Measurements from ENCODE around the gene MEX3B.

MEX3B gene

DNA sequence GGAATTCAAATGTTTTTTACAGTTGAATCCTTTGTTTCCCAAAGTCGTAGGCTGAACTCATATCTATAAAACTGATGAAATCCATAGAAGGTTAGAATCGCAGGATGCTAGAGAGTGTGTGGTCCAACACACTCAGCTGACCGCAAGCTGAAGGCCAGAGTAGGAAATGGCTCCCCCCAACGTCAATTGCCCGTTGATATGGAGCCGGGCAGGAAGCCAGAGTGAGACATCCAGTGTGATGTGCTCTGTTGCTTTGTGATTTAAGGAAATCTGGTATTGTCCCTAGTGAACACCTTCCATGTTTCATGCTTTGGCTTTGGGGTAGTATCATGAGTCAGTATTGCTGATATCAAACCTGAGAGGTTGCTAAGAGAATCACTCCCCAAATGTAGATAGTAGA is 5.8 kb upstream of the MEX3B start:
- DNase-seq (ENCODE audit: low read depth), result no peak
- TF ChIP-seq, protein P1, sequence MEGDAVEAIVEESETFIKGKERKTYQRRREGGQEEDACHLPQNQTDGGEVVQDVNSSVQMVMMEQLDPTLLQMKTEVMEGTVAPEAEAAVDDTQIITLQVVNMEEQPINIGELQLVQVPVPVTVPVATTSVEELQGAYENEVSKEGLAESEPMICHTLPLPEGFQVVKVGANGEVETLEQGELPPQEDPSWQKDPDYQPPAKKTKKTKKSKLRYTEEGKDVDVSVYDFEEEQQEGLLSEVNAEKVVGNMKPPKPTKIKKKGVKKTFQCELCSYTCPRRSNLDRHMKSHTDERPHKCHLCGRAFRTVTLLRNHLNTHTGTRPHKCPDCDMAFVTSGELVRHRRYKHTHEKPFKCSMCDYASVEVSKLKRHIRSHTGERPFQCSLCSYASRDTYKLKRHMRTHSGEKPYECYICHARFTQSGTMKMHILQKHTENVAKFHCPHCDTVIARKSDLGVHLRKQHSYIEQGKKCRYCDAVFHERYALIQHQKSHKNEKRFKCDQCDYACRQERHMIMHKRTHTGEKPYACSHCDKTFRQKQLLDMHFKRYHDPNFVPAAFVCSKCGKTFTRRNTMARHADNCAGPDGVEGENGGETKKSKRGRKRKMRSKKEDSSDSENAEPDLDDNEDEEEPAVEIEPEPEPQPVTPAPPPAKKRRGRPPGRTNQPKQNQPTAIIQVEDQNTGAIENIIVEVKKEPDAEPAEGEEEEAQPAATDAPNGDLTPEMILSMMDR (IDR thresholded peaks at IDR 0.05; ENCODE audit: low read depth, low read length, missing control alignments), result no peak
- no peak overlapping the region for H3K4me3 ChIP-seq (ENCODE audit: low read depth, low read length)
- in situ Hi-C loops (cut with HindIII; ENCODE audit: low sequenced_read_pairs), result no loop called here

GRCh38 chr15:82048811-82049210 is 3.0 kb upstream of the MEX3B start:
- TF ChIP-seq, protein P1 (IDR thresholded peaks at IDR 0.05; ENCODE audit: low read depth, low read length, missing control alignments), result no peak
- in situ Hi-C loops (cut with HindIII; ENCODE audit: low sequenced_read_pairs), result no loop called here
- no peak overlapping the region for H3K4me3 ChIP-seq (ENCODE audit: low read depth, low read length)
- DNase-seq (ENCODE audit: low read depth), result no peak

DNA sequence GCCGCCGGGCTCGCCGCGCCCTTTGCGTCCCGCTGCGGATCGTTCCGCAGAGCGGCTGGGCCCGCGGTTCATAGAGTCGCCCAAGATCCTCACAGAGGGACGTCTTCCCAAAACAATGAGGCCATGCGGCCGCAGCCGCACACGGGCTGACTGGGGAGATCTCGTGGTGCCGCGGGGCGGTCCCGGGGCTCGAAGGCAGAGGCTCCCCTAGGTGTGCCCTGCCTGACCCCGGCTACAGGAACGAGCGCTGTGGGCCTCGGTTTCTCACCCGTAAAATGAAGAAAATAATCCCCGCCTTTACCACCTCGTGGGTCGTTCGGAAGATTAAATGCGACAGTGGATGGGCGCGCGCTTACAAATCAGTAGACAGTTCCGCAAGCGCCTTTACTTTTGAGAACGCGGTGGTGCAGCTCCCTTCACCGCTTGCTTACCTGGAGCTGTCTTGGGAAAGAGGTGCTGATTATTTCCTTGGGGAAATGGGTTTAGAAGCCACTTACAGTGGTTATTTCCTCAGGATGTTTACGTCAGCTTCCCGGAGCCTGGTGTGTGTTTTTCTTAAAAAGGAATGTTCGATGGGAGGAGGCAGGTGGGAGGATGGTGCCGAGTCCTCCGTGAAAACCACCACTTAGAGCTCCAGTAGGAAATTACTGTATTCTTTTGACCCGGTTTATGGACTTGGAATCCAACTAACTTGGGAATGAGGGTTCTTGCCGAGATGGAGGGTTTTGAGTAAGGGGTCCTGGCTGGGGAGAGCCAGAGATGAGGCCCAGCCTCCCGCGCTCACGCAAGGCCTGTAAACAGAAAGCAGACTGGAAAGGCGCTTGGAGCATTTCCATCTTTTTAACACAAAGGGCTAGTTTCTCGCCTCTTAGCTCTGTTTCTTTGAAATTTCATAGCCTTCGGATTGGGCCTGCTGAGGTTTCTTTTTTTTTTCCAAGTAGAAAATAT is 1.9 kb upstream of the MEX3B start:
- in situ Hi-C loops (cut with HindIII; ENCODE audit: low sequenced_read_pairs), result no loop called here
- peak; percentile 9 for DNase-seq (ENCODE audit: low read depth)
- peak overlapping the region; percentile 86 for H3K4me3 ChIP-seq (ENCODE audit: low read depth, low read length)
- TF ChIP-seq, protein P1 (IDR thresholded peaks at IDR 0.05; ENCODE audit: low read depth, low read length, missing control alignments), result no peak

DNA sequence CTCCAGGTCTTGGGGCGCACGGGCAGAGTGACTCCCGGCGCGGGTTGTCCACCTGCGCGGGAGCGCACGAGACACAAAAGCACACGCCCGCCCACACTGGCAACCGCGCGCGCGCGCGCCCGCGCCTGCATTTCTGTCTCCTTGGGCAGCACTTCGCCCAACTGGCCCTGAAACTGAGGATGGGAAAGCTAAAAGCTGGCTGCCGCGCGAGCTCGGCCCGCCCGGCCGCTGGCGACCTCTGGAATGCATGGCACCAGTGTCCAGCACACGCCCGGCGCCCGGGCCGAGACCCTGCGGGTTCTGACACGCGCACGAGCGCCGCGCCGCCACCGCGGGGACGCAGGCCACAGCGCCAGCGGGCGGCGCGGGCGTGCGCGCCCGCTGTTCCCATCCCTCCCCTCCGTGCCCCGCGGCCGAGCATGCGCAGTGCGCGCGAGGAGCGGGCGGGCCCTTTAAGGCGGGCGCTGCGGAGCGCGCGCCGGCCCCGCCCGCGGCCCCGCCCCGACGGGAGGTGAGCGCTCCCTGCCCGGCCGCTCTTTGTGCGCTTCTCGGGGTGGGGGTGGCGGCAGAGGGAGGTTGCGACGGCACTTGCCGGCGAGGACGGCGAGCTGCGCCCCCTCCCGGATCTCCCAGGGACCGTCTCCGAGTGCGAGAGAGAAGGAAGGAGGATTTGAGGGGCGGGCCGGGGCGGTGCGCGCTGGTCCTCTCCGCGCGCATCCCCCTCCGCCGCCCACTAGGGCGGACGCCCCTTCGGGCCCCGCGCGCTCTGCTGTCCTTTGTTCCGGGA is 1.0 kb upstream of the MEX3B start:
- peak; percentile 71 for DNase-seq (ENCODE audit: low read depth)
- in situ Hi-C loops (cut with HindIII; ENCODE audit: low sequenced_read_pairs), result no loop called here
- H3K4me3 ChIP-seq (ENCODE audit: low read depth, low read length), result peak overlapping the region; percentile 86
- TF ChIP-seq, protein P1 (IDR thresholded peaks at IDR 0.05; ENCODE audit: low read depth, low read length, missing control alignments), result peak; percentile 69

GRCh38 chr15:82045179-82045891 is 483 bp downstream of the MEX3B start:
- no peak for DNase-seq (ENCODE audit: low read depth)
- in situ Hi-C loops (cut with HindIII; ENCODE audit: low sequenced_read_pairs), result no loop called here

More at GRCh38 chr15:82045179-82045891, 483 bp downstream of the MEX3B start:
- TF ChIP-seq, protein P1 (IDR thresholded peaks at IDR 0.05; ENCODE audit: low read depth, low read length, missing control alignments), result no peak
- peak overlapping the region; percentile 86 for H3K4me3 ChIP-seq (ENCODE audit: low read depth, low read length)
